Activated gamma-delta T cell treated with Interleukin-2 at 50 U/mL for 16 hours (primary cell): Measurements from ENCODE around the gene SYTL5.

Experiments
- DNase-seq: peaks from one replicate; pipeline ENCODE4 v3.0.0-alpha.2; 2020

The SYTL5 gene

DNA sequence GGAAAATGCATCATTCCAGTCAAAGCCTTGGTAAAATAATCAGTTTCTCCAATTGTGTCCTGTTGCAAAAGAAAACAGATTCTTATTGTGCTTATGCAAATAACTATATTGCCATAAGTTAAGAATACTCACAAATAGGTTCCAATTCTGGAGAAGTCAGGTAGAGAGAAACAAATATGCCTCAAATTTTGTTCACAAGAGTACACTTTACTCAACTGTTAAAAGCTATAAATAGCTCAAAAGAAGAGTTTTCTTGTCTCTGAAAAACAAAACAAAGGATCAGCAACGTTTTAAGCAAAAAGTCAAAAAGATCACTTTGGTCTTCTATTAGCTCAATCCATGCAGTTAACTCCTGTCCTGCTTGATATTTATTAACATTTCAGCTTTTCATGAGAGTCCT, 21.9 kb downstream of the SYTL5 start:
- no peak for DNase-seq

DNA sequence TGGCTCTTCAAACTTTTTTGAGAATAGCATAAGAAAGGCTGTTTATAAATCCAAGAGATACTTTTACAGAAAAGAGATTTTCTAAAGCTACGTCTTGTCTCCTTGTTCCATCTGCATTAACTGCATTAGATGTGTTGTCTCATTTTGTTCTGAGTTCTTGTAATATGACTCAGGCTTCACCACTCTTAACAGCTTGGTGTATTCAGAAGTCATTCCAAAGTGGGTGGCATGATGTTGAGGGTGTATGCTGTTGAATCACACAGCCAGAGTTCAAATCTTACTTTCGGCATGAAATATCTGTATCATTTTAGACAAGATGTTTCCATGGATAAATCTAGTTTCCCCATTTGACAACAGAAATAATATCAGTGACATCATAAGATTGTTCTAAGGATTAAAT, 30.1 kb downstream of the SYTL5 start:
- DNase-seq, result no peak

DNA sequence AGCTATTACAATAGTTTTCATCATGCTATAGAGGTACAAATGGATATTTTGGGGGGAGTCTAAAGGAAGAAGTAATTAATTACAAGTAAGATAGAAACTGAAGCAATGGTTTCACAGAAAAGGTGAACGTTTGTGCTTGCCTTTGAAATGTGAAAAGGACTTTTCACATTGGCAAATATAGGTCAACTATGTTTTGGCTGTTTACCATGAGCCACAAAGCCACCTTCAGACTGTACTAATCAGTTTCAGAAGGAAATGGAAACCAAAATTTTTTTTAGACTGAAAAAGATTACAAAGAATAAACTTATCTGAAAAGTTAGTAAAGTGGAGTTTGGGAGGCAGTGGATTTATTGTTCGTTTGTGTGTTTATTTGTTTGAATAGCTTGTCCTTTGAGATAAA, 32.1 kb downstream of the SYTL5 start:
- no peak for DNase-seq

DNA sequence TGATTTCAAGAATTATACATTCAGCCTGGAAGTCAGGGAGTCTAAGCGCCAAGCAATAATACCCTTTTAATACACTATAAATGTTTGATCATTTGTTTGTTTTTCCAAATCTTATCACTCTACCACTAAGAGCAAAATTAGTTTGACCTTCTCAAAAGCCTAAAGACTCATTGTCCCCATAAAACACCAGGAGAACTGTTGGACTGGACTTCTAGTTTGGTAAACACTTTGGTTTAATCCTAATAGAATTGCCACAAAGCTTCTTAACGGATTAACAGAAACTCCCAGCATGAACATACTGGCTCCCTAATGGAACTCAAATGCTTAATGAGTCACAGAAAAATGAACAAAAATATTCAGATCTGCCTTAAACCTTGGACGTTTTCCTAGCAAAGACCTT, 34.9 kb downstream of the SYTL5 start:
- no peak for DNase-seq

DNA sequence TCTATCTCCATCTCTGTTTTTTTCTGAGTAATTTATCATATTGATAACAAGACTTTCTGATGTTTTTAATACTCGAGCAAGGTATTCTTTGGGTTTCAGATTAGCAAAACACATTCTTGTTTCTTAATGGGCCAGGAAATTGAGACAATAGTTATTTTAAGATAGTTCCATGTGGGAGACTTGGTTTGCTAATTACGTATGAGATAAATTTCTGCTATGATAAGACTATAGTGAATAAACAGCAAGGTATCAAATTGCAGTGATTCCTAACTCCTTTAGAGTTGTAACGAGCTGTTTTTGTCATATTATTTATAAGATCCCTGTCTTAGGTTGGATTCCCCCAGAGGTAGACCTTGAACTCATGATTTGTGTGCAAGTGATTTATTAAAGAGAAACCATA, 38.3 kb downstream of the SYTL5 start:
- no peak for DNase-seq

DNA sequence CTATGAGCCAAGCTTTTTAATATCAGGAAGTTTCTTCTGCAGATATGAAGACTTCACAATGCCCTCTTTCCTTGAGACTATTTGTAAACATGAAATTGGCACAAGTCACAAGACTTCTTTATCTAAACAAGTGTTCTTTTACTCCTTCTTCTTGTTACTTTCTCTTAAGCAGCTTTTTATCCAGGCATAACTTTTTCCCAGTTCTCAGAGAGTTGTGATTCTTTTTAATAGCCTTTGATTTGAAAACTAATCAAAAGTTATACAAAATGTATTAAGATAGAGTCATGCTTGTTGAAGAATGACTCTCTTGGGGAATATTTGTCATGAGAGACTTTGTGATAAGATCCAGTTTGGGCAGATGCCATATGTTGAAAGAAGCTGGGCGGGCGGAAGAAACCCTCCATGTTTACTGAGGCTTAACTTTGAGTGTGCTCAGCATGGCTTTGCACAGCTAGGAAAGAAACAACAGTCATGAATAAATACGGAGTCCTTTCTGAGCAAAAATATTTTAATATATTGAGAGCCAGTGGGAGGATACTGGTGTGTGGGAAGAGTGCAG, 39.3 kb downstream of the SYTL5 start:
- no peak for DNase-seq

DNA sequence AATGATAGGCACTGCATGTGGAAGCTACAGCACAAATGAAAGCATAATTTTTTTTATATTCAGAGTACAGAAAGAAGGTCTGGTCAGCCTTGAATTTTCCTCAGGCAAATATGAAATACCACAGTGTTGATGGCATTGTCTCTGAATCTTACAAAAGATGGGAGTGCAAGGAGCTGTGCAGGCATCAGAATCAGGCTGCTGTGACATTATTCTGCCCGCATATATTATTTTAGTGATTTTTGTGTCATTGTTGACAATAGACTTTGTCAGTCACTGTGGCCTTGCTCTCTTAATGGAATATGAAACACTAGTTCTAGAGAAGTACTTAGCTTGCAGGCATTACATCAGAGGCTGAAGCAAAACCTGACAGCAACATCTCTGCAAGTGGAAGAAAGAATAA, 42.5 kb downstream of the SYTL5 start:
- no peak for DNase-seq

DNA sequence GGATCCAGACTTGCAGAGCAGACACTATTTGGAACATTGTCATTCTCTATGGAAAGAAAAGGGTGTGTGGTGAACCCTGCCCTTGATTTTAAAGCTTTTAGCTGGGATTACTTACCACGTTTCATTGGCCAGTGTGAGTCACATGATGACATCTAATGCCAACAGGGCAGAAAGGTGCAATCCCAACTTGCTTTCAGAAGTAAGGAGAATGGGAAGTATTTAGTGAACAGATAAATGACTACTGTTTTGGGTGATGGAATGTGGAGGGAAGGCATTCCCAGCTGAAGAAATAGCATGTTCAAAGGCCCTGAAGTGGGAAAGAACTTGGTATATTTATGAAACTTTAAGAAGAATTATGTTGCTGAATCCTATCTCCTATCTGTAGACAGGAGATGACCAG, 44.5 kb downstream of the SYTL5 start:
- DNase-seq, result no peak

DNA sequence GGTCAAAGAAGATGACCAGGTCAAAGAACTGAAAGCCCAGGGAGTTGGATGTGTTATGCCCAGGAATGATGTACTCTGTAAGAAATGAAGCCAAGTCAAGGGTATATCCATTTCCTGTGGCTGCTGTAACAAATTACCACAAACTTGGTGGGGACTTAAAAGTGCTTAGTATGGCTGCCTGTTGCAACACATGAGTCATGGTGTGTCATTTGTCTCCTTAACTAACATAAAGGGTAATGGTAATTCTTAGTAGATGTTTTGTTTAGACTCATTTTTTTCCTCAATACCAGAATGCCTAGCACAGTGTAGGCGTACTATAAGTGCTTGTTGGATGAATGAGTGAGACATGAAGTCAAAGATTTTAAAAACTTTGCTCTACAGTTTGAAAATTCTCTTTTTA, 45.7 kb downstream of the SYTL5 start:
- no peak for DNase-seq

DNA sequence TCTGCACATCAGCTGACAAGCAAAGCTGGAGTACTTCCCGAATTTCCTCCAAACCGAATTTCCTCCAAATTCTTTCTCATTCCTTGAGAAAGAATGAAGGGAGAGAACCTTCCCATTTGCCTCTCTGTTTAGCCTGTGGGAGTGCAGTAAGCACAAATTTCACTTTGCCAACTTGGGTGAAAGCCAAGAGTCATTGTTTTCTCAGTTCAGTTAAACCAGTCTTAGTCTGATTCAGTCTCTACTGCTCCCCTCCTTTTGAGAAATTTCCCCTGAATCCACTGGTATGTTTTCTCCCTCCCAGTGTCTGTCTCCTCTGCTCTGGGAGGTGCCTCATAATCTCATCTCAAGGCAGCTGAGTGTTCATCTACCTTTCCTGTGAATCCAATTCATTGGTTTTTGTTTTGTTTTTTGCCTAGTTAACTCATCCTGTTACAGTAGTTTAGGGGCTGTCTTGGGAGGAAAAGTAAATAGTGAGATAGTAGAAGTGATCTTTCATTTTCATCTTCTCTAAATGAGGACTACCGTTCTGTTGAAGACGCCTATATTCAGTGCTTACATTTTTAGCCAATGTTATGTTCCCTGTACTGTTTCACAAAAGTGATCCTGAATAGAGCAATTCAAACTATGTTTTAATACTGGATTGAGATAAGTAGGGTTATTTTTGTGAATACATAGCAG, 49.0 kb downstream of the SYTL5 start:
- DNase-seq, result no peak

DNA sequence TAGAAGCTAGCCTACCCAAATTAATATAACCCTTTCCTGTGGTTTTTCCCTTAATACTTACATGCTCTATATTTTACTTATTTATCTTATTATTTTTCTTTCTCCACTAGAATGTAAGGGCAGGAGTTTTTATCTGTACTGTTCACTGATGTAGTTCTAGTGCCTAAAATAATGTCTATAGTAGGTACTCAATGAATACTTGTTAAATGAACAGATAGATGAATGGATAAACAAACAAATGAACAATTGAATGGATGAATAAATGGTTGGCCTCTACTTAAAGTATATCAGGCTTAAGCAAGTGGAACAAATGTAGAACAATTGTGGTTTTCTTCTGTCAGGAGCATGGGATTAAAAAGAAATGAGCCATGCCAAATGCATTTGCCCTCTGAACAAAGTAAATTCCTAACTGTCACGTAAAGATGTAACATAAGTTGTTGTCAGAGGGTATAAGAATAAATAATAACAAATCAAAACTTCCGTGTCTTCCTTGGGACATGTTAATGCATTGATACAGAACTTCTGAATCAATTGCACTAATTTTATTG, 54.1 kb downstream of the SYTL5 start:
- no peak for DNase-seq

DNA sequence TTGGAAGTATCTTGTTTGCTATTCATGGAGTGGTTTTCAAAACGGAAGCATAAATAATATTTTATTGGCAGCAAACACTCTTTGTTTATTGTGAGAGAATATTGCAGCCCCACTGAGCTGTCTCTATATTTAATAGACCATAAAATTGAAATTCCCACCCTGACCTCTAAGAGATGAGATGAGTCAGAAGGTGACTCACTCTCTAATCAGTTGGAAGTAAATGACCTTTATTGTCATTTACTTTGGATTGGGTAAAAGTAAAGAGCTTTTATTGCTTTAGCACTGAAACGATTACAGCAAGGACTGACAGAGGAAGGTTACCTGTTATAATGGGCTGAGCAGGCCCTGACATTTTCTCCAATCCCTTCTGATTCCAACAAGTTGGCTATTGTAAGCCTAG, 55.0 kb downstream of the SYTL5 start:
- no peak for DNase-seq

DNA sequence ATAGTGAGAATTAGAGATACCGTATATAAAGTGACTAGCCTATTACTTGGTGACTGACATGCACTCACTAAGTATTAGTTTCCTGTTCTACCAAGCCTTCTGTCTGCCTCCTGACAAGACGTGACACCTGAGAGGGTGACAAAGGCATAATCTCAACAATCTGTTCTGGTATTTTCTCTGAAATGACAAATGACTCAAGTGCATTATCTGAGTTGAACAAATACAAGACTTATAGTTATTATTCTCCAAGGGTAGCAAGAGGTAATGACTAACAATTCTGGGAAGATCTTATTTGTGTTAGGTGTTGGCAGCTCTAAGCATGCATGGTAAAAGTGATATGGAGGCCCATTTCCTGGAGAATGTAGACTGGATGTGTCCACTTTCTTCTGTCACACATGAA, 60.6 kb downstream of the SYTL5 start:
- no peak for DNase-seq

DNA sequence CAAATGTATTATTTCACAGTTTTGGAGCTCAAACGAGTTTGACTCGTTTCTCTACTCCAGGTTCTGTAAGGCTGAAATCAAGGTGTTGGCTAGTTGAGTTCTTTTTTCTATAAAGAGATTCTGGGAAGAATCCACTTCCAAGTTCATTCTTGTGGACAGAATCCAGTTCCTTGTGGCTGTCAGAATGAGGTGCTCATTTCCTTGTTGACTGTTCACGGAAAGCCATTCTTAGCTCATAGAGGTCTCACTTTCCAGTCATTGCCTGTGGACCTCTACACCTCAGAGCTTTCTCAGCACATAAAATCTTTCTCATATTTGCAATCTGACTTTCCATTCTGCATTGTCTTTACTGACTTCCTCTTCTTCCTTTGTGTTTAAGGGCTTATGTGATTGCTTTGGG, 62.9 kb downstream of the SYTL5 start:
- DNase-seq, result no peak

DNA sequence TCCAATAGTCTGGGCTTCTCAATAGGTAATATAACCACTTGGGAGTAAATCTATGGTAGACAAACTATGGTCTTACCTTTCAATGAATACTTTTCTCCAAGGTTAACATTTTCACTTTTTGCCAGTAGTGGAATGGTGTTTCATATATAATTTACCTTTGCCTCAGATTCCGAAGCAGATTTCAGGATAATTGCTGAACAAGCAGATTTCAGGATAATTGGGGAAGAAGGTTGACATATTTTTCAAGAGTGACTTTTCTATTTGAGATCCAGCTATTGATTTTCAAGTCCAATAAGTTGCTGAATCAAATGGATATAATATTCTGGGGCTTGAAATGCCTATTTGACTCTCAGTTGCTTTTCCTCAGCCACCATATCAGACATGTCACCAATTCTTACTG, 63.6 kb downstream of the SYTL5 start:
- no peak for DNase-seq

DNA sequence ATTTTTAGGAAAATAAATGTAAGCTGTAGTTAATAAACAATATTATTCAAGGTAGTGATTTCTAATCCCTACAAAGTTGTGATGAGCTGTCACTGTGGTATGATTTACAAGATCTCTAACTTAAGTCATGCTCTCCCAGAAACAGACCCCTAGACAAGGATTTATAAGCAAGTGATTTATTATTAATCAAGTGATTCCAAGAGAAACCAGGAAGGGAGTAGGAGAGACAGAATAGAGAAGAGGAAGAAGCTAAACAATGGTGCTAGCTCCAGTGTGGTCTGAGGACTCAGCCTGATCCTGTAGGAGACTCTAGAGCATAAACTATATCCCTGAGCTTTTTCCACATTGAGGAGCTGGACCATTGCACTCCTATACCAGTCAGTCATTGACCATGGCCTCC, 73.1 kb downstream of the SYTL5 start:
- no peak for DNase-seq

DNA sequence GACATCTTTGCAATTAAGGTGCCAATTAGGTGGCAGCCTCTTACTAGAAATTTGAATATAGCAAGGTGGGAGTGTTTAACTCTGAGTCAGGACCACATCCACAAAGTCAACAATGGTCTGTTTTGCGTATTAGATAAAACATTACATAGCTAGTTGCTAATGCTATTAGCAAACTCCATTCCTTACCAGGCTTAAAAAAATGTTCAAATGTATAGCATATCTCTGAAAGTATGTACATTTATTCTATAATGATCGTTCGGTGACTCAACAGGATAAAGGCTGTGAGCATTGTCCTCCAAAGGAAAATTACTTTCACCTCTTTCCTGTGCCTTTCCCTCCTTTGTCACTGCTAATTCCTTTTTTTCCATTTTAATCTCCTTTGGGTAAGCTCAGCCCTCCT, 74.5 kb downstream of the SYTL5 start:
- DNase-seq, result no peak

DNA sequence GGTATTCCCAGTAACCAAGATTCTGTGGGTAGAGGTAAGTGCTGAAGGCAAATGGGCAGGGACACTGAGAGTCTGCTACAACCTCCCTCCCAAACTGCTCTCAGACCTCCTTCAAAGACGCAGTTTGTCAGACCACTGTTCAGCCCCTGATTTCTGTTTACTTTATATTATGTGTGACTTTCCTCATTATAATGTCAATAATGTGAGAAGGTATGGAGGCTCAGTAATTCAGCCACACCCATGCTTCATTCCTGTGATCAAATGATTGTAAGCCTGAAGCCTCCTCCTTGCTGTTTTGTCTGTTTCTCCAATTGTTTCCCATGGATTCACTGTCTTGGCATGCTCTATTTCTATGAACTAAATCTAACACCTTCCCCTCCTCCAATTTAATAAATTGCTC, 75.6 kb downstream of the SYTL5 start:
- DNase-seq, result no peak

DNA sequence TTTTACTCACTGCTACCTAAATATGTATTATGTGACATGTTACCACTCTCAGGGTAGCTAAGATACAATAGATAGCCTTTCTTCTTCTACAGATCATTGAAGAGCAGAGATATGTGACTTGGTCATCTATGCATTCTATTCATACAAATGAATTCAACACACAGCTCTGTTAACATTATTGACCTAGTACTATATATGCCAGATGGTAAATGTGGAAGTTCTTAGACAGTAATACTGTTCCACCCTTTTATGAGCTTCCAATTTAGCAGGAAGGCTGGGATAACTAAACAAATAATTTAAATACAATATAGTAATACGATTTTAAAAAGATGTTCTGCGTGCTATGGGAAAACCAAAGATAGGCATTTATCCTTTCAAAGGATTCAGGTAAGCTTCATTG, 76.0 kb downstream of the SYTL5 start:
- no peak for DNase-seq

DNA sequence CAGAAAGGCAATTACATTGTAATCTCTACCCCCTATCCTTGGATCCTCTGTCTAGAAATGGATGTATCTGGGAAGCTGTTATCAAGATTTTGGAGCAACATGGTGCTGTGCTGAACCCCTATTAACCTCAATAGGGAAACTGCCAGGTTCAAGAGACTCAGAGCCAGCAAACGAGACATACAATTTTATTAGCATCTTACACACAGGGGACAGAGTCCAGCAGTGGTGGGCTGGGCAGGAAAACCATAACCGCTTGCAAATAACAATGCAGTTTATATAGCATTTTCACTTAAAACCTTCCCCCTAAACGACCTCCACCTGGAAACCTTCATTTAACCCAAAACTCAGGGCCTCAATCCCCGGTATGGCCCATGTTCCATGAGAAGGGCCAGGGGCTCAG, 79.5 kb downstream of the SYTL5 start:
- DNase-seq, result no peak

DNA sequence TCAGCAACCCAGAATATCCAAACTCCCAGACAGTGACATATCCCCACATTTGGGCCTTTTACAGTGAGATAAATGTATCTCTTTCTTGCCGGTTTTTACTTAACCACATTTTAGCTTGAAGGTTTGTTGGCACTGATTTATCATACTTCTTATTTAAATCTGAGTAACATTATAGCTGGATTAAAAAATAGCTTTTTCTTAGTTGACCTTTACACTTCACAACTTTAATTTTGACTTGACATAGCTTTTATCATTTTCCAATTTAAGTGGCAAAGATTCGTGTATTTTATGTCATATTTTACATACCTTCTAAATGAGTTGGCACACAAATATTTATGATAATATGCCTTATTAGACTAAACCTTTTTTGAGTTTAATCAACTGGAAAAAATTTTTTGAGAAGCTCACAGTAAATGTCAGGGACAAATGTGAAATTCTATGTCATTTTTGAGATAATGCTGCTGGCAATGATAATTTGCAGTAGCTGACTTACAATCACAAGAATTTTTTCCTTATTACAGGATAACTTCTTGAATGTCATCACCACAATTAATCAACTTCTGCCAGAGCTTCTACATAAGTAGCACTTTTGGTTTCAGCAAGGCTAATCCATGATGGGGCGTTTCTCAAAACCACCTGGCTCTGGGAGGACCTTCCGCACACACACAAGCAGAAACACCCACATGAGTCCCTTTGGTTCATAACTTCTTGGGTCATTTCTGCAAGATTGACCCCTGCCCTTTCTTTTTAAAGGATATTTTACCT, 80.3 kb downstream of the SYTL5 start:
- DNase-seq, result no peak

DNA sequence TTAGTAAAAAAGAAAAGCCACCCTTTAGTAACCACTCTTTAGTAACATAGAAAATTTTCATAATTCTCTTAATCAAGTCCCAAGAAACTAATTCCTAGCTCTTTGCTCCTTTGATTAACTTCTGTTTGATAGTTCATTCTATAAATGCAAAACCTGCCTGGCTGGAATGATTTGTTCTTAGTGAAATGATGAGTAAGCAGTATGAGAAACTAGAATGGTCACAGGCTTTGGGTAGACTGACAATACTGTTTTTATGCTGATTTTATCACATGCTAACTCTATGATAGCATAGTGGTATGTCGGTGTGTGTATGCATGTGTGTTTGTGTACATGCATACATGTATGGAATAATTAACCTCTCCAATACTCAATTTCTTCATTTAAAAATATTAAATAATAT, 81.2 kb downstream of the SYTL5 start:
- DNase-seq, result no peak

DNA sequence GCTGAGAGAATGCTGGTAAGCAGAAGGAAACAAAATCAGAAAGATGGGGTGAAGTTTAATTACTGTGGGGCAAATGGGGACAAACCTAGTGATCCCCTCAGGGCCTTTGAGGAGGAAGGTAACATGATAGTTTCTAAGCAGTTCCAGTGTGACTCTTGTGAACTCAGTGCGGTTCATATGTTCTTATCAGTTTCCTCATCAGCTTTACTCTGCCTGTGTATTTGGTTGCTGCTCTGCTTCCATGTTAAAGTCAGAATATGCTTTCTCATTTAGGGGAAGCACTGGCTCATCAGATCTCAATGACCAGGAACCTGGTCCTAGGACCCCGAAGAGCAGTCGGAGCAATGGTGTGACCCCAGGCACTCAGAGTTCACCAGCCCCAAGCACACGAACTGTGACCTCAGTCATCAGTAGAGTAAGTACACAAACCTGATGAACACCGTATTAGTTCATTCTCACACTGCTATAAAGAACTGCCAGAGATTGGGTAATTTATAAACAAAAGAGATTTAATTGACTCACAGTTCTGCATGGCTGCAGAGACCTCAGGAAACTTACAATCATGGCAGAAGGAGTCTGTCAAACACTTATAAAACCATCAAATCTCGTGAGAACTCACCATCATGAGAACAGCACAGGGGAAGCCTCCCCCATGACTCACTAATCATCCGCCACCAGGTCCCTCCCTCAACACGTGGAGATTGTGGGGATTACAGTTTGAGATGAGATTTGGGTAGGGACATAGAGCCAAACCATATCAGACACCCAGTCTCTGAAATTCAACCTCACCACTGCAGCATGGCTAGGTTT, 83.0 kb downstream of the SYTL5 start:
- DNase-seq, result no peak
